Mesothelial cell of epicardium (in vitro differentiated cells): ENCODE measurements around the gene ITGA2B. TPM values are rescaled to one million over a fixed set of nuclear protein-coding genes. Genes with fewer than 3 reads are reported as not detected.
"Not testable (repeated sequence)": the region's sequence is repeated elsewhere in the genome, so short reads cannot be mapped to it uniquely, and the experiment has no call there.

Experiments
- DNase-seq, 2 experiments: peaks; one replicate each; pipeline ENCODE4 v3.0.0; 2021; ENCODE audit warnings: low spot score in 2 of 2; ENCODE audit not compliant: unreplicated experiment in 2 of 2
- H3K27ac Mint-ChIP-seq: 2 replicates; pipeline ENCODE4 v1.8.0; 2021; ENCODE audit warnings: mixed read lengths
- H3K27me3 Mint-ChIP-seq: 2 replicates; pipeline ENCODE4 v1.8.0; 2021; ENCODE audit warnings: low read depth, mixed read lengths
- H3K36me3 Mint-ChIP-seq: 2 replicates; pipeline ENCODE4 v1.8.0; 2021; ENCODE audit warnings: mixed read lengths
- H3K4me1 Mint-ChIP-seq: 2 replicates; pipeline ENCODE4 v1.8.0; 2021; ENCODE audit warnings: mixed read lengths
- H3K4me3 Mint-ChIP-seq: 2 replicates; pipeline ENCODE4 v1.8.0; 2021; ENCODE audit warnings: mild to moderate bottlenecking, moderate library complexity, mixed read lengths
- H3K9me3 Mint-ChIP-seq: 2 replicates; pipeline ENCODE4 v1.8.0; 2021; ENCODE audit warnings: mixed read lengths
- CTCF ChIP-seq: fragments of 200-600 bp; sonication (generic); IDR thresholded peaks from one replicate; pipeline ENCODE4 v1.5.0; 2021; ENCODE audit warnings: antibody characterized with exemption; ENCODE audit not compliant: unreplicated experiment
- total RNA-seq: library from RNA; stranded (reverse); gene quantifications from 3 replicates; pipeline ENCODE4 v1.2.1, GENCODE V29; 2021

ITGA2B gene
- total RNA-seq, 1 donor from 2014 or later: 15.9 TPM

- Mint-ChIP-seq H3K27me3 (peaks cover 4% of the 10 kb centered on the region), H3K4me3 (no peak overlapping the region), H3K27ac (no peak overlapping the region), H3K4me1 (peaks cover 4% of the 10 kb centered on the region), H3K36me3 (no peaks in the 10 kb centered on the region), H3K9me3 (no peaks in the 10 kb centered on the region)
- TF ChIP-seq CTCF: peak; percentile 84
- peak in 1 of 2 experiments; percentile 74 for DNase-seq
Measured at GRCh38 chr17:44331249-44331760, 58.1 kb downstream of the ITGA2B start.

GRCh38 chr17:44330263-44330662, 59.2 kb downstream of the ITGA2B start:
- not testable (repeated sequence) for H3K9me3 Mint-ChIP-seq

GRCh38 chr17:44329516-44329915, 59.9 kb downstream of the ITGA2B start:
- not testable (repeated sequence) for DNase-seq, H3K27me3 Mint-ChIP-seq, H3K9me3 Mint-ChIP-seq, H3K36me3 Mint-ChIP-seq, H3K4me3 Mint-ChIP-seq, H3K27ac Mint-ChIP-seq
- H3K4me1 Mint-ChIP-seq: peaks cover 12% of the 10 kb centered on the region

More at GRCh38 chr17:44330263-44330662, 59.2 kb downstream of the ITGA2B start:
- H3K36me3 Mint-ChIP-seq, H3K27ac Mint-ChIP-seq, H3K27me3 Mint-ChIP-seq, H3K4me1 Mint-ChIP-seq, DNase-seq, H3K4me3 Mint-ChIP-seq: not testable (repeated sequence)

GRCh38 chr17:44327715-44328449, 61.6 kb downstream of the ITGA2B start:
- no peak for TF ChIP-seq CTCF
- Mint-ChIP-seq H3K27me3 (no peaks in the 10 kb centered on the region), H3K9me3 (no peaks in the 10 kb centered on the region), H3K36me3 (no peaks in the 10 kb centered on the region), H3K27ac (no peak overlapping the region), H3K4me3 (no peak overlapping the region), H3K4me1 (peaks cover 21% of the 10 kb centered on the region)
- DNase-seq: no peak

- TF ChIP-seq CTCF: no peak
- peaks cover 21% of the 10 kb centered on the region for H3K4me1 Mint-ChIP-seq
- no peaks in the 10 kb centered on the region for H3K36me3 Mint-ChIP-seq
- DNase-seq: peak; percentile 82 to 86
- no peaks in the 10 kb centered on the region for H3K27me3 Mint-ChIP-seq
- H3K27ac Mint-ChIP-seq: no peak overlapping the region
- peak overlapping the region; percentile 36 for H3K4me3 Mint-ChIP-seq
- H3K9me3 Mint-ChIP-seq: no peaks in the 10 kb centered on the region
Measured at GRCh38 chr17:44326861-44327444, 62.5 kb downstream of the ITGA2B start.

GRCh38 chr17:44324571-44325275, 64.7 kb downstream of the ITGA2B start, which contains the start of gene SLC25A39:
TSS of gene SLC25A39 (minus strand) at chr17:44324823. CDS start at chr17:44323562, 1,261 bp downstream.
- H3K4me3 Mint-ChIP-seq: peak within 1 kb of the TSS; percentile 82
- no peaks in the 10 kb centered on the region for H3K27me3 Mint-ChIP-seq
- peak within 1 kb of the TSS; percentile 88 for H3K27ac Mint-ChIP-seq

More at GRCh38 chr17:44324571-44325275, 64.7 kb downstream of the ITGA2B start, which contains the start of gene SLC25A39:
- DNase-seq: peak; percentile 92 to 97
- TF ChIP-seq CTCF: no peak
- Mint-ChIP-seq H3K4me1 (peaks cover 21% of the 10 kb centered on the region), H3K36me3 (no peaks in the 10 kb centered on the region), H3K9me3 (no peaks in the 10 kb centered on the region)
